Neuronal stem cell (in vitro differentiated cells): ENCODE results near the gene TMEM178A.
A peak's percentile ranks its signal among the peaks of the same experiment; 100 is the strongest.
"Not testable (repeated sequence)": the region's sequence is repeated elsewhere in the genome, so short reads cannot be mapped to it uniquely, and the experiment has no call there.

ENCODE experiments used
- DNase-seq: peaks from one replicate; pipeline ENCODE4 v3.0.0-alpha.2; 2013; ENCODE audit warnings: low spot score
- H2AFZ ChIP-seq: one replicate; pipeline ENCODE4 v1.6.1; 2013; ENCODE audit warnings: mild to moderate bottlenecking, low read length, inconsistent platforms
- H2AK5ac ChIP-seq: 2 replicates; pipeline ENCODE4 v1.6.1; 2013; ENCODE audit warnings: low read depth, mild to moderate bottlenecking, inconsistent platforms, low read length, moderate library complexity, mixed read lengths
- H2BK120ac ChIP-seq: 2 replicates; pipeline ENCODE4 v1.6.1; 2013; ENCODE audit warnings: low read depth, mild to moderate bottlenecking, inconsistent platforms, low read length, moderate library complexity, mixed read lengths
- H2BK12ac ChIP-seq: one replicate; pipeline ENCODE4 v1.6.1; 2013; ENCODE audit warnings: low read length, inconsistent platforms
- H2BK15ac ChIP-seq: 2 replicates; pipeline ENCODE4 v1.6.1; 2013; ENCODE audit warnings: mild to moderate bottlenecking, low read length, inconsistent platforms, mixed read lengths
- H2BK5ac ChIP-seq: one replicate; pipeline ENCODE4 v1.6.1; 2013; ENCODE audit warnings: inconsistent platforms, mild to moderate bottlenecking, low read length, moderate library complexity
- H3K14ac ChIP-seq: one replicate; pipeline ENCODE4 v1.6.1; 2013; ENCODE audit warnings: low read length, inconsistent platforms
- H3K18ac ChIP-seq: 2 replicates; pipeline ENCODE4 v1.6.1; 2013; ENCODE audit warnings: low read length, inconsistent platforms
- H3K23ac ChIP-seq: 2 replicates; pipeline ENCODE4 v1.6.1; 2013; ENCODE audit warnings: low read depth, mild to moderate bottlenecking, mixed read lengths, low read length, inconsistent platforms; ENCODE audit not compliant: poor library complexity
- H3K27ac ChIP-seq: replicated peaks from 3 replicates; pipeline ENCODE4 v1.5.1; 2013; ENCODE audit warnings: low read length, inconsistent platforms
- H3K27me3 ChIP-seq, 3 experiments: 2 replicates each; pipeline ENCODE4 v1.6.1; 2013; ENCODE audit warnings: low read length in 3 of 3, mild to moderate bottlenecking in 2 of 3, inconsistent platforms in 1 of 3, low read depth in 1 of 3, mixed read lengths in 1 of 3, moderate library complexity in 1 of 3; ENCODE audit not compliant: control insufficient read depth in 3 of 3, insufficient read depth in 3 of 3
- H3K36me3 ChIP-seq, 2 donors: replicated peaks in 1 of 2; 2 replicates each; pipeline ENCODE4 v1.6.1; 2013; ENCODE audit warnings: low read length in 2 of 2; ENCODE audit not compliant: control insufficient read depth in 2 of 2, insufficient read depth in 2 of 2
- H3K4ac ChIP-seq: 2 replicates; pipeline ENCODE4 v1.6.1; 2013; ENCODE audit warnings: inconsistent platforms, mild to moderate bottlenecking, low read length, moderate library complexity
- H3K4me1 ChIP-seq, 2 donors: 1 replicate in 1 of 2; 2 replicates in 1 of 2; pipeline ENCODE4 v1.6.1; 2013; ENCODE audit warnings: low read length in 2 of 2, low read depth in 1 of 2; ENCODE audit not compliant: control insufficient read depth in 2 of 2, insufficient read depth in 1 of 2
- H3K4me2 ChIP-seq: one replicate; pipeline ENCODE4 v1.6.1; 2013; ENCODE audit warnings: mild to moderate bottlenecking, low read length, inconsistent platforms; ENCODE audit not compliant: insufficient read depth, poor library complexity, severe bottlenecking
- H3K4me3 ChIP-seq, 2 donors: 2 replicates each; pipeline ENCODE4 v1.5.1; 2013; ENCODE audit warnings: low read length in 2 of 2, mild to moderate bottlenecking in 2 of 2, inconsistent platforms in 1 of 2, moderate library complexity in 1 of 2
- H3K79me1 ChIP-seq: one replicate; pipeline ENCODE4 v1.6.1; 2013; ENCODE audit warnings: low read depth, mild to moderate bottlenecking, inconsistent platforms, low read length, moderate library complexity
- H3K9ac ChIP-seq: one replicate; pipeline ENCODE4 v1.6.1; 2013; ENCODE audit warnings: mild to moderate bottlenecking, low read depth, low read length, inconsistent platforms; ENCODE audit not compliant: poor library complexity
- H3K9me3 ChIP-seq, 2 donors: replicated peaks in 1 of 2; 2 replicates each; pipeline versions ENCODE3 to v1.6.1; 2013; ENCODE audit warnings: low read length in 2 of 2, mild to moderate bottlenecking in 2 of 2, inconsistent platforms in 1 of 2, low read depth in 1 of 2, mixed read lengths in 1 of 2, moderate library complexity in 1 of 2; ENCODE audit not compliant: control insufficient read depth in 2 of 2, insufficient read depth in 1 of 2
- H4K8ac ChIP-seq: one replicate; pipeline ENCODE4 v1.6.1; 2013; ENCODE audit warnings: low read depth, mild to moderate bottlenecking, inconsistent platforms, low read length, moderate library complexity
- H4K91ac ChIP-seq: one replicate; pipeline ENCODE4 v1.6.1; 2013; ENCODE audit warnings: low read length, low read depth, mild to moderate bottlenecking, inconsistent platforms; ENCODE audit not compliant: poor library complexity
- WGBS, 2 donors: extraction: QIAGEN DNeasy Blood & Tissue Kit; methylation state at CpG; one replicate each; pipeline ENCODE4 v1.1.7; 2013; ENCODE audit warnings: missing lambda C conversion rate in 2 of 2, mixed read lengths in 1 of 2; ENCODE audit not compliant: insufficient read length in 2 of 2, insufficient replicate concordance in 1 of 2; ENCODE audit errors: extremely low coverage in 2 of 2; 5-methylcytosine and 5-hydroxymethylcytosine counted together

Gene TMEM178A

DNA sequence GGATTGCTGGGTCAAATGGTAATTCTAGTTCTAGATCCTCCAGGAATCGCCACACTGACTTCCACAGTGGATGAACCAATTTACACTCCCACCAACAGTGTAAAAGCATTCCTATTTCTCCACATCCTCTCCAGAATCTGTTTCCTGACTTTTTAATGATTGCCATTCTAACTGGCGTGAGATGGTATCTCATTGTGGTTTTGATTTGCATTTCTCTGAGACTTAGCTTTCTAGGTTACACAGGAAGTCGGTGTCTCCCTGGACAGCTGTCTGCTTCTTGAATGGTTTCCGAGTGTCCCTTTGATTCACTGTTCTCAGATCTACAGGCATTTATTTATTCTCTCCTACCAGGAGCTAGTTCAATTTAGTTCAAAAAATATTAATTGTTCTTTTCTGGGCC is 62.4 kb downstream of the TMEM178A start:
- WGBS, 2 donors: no CpG with 5 or more reads among the region's 4 CpGs

GRCh38 chr2:39728941-39729351 is 63.2 kb downstream of the TMEM178A start:
- no peak overlapping the region for H2BK120ac ChIP-seq
- H3K9ac ChIP-seq: no peak overlapping the region
- H3K4ac ChIP-seq: no peak overlapping the region
- peak overlapping the region; percentile 15 for H4K91ac ChIP-seq
- no peak overlapping the region for H3K14ac ChIP-seq
- H2BK15ac ChIP-seq: no peak overlapping the region
- peaks cover 0 to 6% of the 10 kb centered on the region in 2 donors for H3K9me3 ChIP-seq
- no peak overlapping the region for H3K4me3 ChIP-seq
- H3K23ac ChIP-seq: no peak overlapping the region
- no CpG with 5 or more reads among the region's 5 CpGs for WGBS, 2 donors
- peaks cover 0 to 2% of the 10 kb centered on the region in 2 donors for H3K4me1 ChIP-seq
- peaks cover 4 to 6% of the 10 kb centered on the region in 2 donors for H3K36me3 ChIP-seq
- no peak overlapping the region for H2AFZ ChIP-seq
- no peaks in the 10 kb centered on the region for H3K79me1 ChIP-seq
- H2BK5ac ChIP-seq: no peak overlapping the region
- H4K8ac ChIP-seq: no peak overlapping the region
- H3K27ac ChIP-seq: no peak overlapping the region
- no peak overlapping the region for H3K4me2 ChIP-seq
- DNase-seq: no peak
- H2AK5ac ChIP-seq: no peak overlapping the region
- no peaks in the 10 kb centered on the region for H3K27me3 ChIP-seq
- peak overlapping the region; percentile 16 for H3K18ac ChIP-seq
- H2BK12ac ChIP-seq: no peak overlapping the region

More for the DNA sequence above, 62.4 kb downstream of the TMEM178A start:
- not testable (repeated sequence) for H2BK5ac ChIP-seq, DNase-seq, H3K9me3 ChIP-seq, H3K4me3 ChIP-seq, H2AK5ac ChIP-seq, H3K9ac ChIP-seq, H3K18ac ChIP-seq, H2BK120ac ChIP-seq, H4K91ac ChIP-seq, H4K8ac ChIP-seq, H3K4me1 ChIP-seq, H3K4me2 ChIP-seq, H2BK15ac ChIP-seq, H3K23ac ChIP-seq, H3K14ac ChIP-seq, H3K4ac ChIP-seq, H3K36me3 ChIP-seq, H3K27ac ChIP-seq, H3K79me1 ChIP-seq, H2AFZ ChIP-seq, H2BK12ac ChIP-seq, H3K27me3 ChIP-seq

DNA sequence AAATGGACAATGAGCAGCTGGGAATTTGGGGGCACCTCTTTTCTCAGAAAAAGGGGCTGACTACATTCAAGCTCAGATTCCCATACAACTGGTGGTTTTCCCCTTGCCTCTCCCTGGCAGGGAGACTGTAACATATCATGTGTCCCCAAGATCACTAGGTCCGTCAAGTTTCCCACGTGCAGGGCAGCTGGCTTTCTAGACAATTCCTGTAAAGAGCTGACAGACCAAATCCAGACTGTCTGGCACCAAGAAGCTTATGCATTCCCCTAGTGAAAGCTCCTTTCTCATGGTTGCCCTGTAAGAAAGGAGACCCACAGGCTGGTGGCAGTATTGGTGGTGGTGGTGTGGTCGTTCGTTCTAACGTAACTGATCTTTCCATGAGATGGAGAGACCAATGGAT is 64.6 kb downstream of the TMEM178A start:
- DNase-seq: no peak
- H3K79me1 ChIP-seq: no peaks in the 10 kb centered on the region
- peaks cover 4 to 6% of the 10 kb centered on the region in 2 donors for H3K36me3 ChIP-seq
- no peak overlapping the region for H3K23ac ChIP-seq
- no peak overlapping the region for H2BK15ac ChIP-seq
- no peak overlapping the region for H2BK12ac ChIP-seq
- no peak overlapping the region for H4K91ac ChIP-seq
- no peak overlapping the region for H2BK5ac ChIP-seq
- H2AK5ac ChIP-seq: no peak overlapping the region
- peaks cover 0 to 2% of the 10 kb centered on the region in 2 donors for H3K4me1 ChIP-seq
- H3K9ac ChIP-seq: no peak overlapping the region
- no CpG with 5 or more reads among the region's 5 CpGs for WGBS, 2 donors
- H3K4me2 ChIP-seq: no peak overlapping the region
- H3K4me3 ChIP-seq: no peak overlapping the region
- no peak overlapping the region for H3K18ac ChIP-seq
- no peak overlapping the region for H2AFZ ChIP-seq
- H2BK120ac ChIP-seq: no peak overlapping the region
- no peak overlapping the region for H3K14ac ChIP-seq
- no peak overlapping the region for H3K27ac ChIP-seq
- no peaks in the 10 kb centered on the region for H3K27me3 ChIP-seq
- no peak overlapping the region for H4K8ac ChIP-seq
- no peak overlapping the region for H3K4ac ChIP-seq
- peaks cover 0 to 8% of the 10 kb centered on the region in 2 donors for H3K9me3 ChIP-seq

DNA sequence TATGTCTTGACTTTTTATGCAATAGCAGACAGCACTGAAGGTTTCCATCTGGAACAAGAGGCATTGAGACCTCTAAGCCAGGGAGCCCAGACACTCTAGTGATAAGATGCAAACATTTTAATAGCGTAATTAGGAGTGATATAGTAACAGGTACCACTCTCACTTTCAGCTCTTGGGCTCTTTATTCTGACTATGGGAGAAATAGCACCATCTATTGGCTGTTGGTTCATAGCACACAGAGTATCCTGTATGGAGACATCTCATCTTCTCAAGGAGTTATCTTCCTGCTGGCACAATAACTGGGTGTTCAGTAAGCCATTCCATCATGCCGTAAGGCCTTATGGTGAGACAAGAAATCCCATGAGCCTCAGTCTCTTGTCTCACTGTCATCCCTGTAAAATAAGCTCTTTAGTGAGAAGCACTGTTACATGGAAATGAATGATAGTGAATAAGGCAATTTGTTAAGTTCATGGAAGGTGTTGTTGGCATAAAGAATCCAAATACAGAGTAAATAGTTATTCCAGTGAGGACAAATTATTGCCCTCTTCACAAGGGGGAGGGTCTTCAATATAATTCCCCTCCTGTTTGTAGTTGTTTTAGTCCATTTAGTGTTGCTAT is 65.1 kb downstream of the TMEM178A start:
- Histone ChIP-seq H3K4me2 (no peak overlapping the region), H2BK120ac (no peak overlapping the region), H4K8ac (no peak overlapping the region), H4K91ac (no peak overlapping the region), H3K9ac (no peak overlapping the region), H3K27ac (no peak overlapping the region), H3K4ac (no peak overlapping the region), H3K18ac (no peak overlapping the region), H2BK5ac (no peak overlapping the region), H3K36me3 (peaks cover 6 to 7% of the 10 kb centered on the region in 2 donors), H3K23ac (no peak overlapping the region), H3K14ac (no peak overlapping the region), H2BK12ac (no peak overlapping the region), H3K4me1 (peaks cover 0 to 5% of the 10 kb centered on the region in 2 donors), H3K9me3 (peaks cover 0 to 8% of the 10 kb centered on the region in 2 donors), H2AFZ (no peak overlapping the region), H3K79me1 (no peaks in the 10 kb centered on the region), H3K4me3 (no peak overlapping the region), H2BK15ac (no peak overlapping the region), H3K27me3 (no peaks in the 10 kb centered on the region), H2AK5ac (no peak overlapping the region)
- no CpG with 5 or more reads among the region's 2 CpGs for WGBS, 2 donors
- DNase-seq: no peak
